HG02884 (cell line): ENCODE results near the gene ARSB.
A peak's percentile ranks its signal among the peaks of the same experiment; 100 is the strongest.
"Not testable (repeated sequence)": the region's sequence is repeated elsewhere in the genome, so short reads cannot be mapped to it uniquely, and the experiment has no call there.

Experiments used
- ATAC-seq: cut with Tn5 transposase; IDR thresholded peaks from one replicate; pipeline ENCODE4 v1.9.1; 2021; ENCODE audit warnings: mild to moderate bottlenecking, moderate library complexity; ENCODE audit not compliant: unreplicated experiment

The ARSB gene

GRCh38 chr5:78907255-78907891 is 77.7 kb downstream of the ARSB start:
- no peak for ATAC-seq

DNA sequence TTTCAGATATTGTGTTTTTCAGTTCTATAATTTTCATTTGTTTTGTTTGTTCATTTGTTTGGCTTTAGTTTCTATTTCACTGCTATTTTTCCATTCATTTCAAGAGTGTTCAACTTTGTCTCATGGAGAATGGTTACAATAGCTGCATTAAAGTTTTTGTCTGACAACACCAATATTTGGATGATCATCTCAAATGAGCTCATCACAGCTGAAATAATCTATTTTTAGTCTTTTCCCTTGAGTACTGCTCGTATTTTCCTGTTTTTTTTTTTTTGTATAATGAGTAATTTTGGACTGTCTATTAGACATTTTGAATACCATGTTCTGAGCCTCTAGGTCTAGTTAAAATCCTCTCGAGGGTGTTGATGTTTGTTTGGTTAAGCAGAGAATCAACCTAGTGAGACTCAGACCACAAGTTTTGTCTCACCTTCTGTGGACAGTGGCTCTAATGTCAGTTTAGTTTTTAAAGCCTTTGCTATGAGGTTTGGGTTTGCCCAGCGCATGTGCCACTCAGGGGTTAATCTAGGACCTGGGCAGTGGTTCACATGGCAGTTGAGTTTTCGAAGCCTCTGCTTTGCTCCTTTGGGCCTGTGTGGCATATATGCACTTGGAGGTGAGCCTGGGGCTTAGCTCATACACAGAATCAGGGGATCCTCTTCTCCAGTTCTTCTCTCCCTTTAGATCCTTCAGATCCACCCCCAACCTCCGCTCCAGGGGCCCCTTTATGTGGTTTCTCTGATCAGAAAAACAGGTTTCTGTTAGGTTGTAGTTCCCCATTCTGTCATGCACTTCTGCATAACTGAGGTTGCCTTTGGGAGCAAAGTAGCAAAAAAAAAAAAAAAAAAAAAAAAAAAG is 79.8 kb downstream of the ARSB start:
- ATAC-seq, result peak; percentile 54

DNA sequence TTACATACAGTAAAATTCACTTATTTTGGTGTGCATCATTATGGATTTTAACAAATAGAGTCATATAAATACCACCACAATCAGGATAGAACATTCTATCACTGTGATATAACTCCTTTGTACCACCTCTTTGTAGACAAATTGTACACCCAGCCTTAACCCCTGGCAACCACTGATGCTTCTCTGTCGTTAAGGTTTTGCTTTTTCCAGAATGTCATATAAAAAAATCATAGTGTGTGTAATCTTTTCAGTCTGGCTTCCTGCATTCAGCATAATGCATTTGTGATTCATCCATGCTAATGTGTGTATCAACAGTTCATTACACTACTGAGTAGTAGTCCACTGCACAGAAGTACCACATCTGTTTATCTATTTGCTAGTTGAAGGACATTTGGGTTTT is 81.2 kb downstream of the ARSB start:
- no peak for ATAC-seq

GRCh38 chr5:78903353-78903752 is 81.8 kb downstream of the ARSB start:
- no peak for ATAC-seq

DNA sequence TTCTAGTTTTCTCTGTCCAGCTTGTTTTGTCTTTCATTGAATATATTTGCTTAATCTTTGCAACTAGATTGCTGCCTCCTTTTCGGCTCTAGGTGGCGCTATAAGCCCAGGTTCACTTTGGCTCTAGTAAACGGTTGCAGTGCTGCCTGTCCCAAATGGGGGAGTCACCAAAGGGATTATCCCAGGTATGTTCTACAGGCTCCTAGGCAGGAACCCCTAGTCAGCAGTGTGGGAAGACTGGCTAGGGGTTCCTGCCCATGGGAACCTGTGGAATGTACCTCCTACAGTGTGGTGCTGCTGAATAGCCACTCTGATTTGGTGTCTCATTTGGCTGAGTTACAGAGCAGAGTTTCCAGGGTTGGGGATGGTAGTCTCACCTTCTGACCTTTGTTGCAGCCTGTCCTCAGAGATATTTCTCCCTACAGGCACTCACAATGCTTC is 85.2 kb downstream of the ARSB start:
- ATAC-seq, result no peak

- no peak for ATAC-seq
Measured at GRCh38 chr5:78896132-78896531, 89.0 kb downstream of the ARSB start.

GRCh38 chr5:78895616-78896015 is 89.5 kb downstream of the ARSB start:
- no peak for ATAC-seq

DNA sequence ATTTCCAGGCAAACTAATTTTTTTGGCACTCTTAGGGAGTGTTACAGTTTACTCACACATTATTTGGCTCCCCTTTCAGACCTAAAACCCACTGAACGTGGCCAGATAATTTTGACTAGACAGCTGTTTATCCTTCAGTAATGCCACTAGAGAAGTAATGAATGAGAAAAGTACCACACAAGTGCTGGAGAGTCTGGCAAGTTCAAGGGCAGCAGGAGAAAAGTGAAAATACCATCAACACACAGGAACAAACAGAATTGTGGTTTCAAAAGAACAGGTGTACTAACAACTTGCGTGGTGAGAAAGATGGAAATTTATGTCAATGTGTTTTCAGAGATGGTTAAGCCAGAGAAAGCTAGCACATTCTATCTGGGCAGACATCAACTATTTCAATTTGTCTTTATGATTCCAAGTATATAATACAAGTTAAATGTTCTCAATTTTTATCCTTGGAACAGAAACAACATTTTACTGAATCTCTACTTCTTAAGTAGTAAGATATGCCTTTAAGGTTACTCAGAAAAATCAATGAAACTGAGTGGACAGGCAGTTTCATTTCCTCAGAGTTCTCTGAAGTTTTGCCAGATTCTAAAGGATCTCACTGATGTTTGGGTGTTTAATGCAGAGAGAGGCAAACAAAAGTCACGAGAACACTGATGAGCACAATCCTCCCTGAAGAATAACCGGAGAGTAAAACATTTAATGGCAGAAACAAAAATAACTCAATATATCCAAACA is 91.0 kb downstream of the ARSB start:
- no peak for ATAC-seq

- ATAC-seq, result no peak
Measured at GRCh38 chr5:78890667-78891379, 94.3 kb downstream of the ARSB start.

DNA sequence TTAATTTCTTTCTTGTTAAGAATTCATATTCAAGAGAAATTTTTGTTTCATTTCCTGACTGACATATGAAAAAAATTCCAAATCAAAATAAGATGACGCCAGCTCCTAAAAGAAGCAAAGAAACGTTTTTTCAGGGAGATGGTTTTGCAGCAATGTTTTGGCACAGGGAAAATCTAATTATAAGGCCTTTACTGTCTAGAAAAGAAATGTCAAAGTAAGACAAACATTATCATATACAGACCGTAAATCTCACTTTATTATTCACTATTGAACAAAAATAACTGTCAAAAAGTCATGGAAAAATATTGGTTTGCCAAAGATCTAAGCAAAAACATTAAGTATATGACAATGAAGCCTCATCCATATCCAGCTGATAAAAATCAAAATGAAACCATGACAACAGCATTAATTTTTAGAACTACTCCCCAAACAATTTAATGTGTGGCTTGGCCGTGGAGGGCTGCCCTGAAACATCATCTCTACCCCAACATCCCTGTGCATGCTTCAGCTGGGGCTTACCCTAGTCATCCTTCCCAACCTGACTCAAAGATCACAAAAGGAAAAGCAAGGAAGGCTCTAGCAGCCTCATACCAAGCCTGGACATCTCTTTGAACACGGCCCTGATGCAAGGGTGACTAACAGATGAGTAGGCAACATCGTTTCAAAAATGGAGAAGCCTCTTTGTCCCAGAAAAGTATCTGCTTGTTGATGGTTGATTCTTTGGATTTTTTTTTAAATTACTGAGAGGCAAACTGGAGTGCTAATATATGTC is 95.6 kb downstream of the ARSB start:
- no peak for ATAC-seq

DNA sequence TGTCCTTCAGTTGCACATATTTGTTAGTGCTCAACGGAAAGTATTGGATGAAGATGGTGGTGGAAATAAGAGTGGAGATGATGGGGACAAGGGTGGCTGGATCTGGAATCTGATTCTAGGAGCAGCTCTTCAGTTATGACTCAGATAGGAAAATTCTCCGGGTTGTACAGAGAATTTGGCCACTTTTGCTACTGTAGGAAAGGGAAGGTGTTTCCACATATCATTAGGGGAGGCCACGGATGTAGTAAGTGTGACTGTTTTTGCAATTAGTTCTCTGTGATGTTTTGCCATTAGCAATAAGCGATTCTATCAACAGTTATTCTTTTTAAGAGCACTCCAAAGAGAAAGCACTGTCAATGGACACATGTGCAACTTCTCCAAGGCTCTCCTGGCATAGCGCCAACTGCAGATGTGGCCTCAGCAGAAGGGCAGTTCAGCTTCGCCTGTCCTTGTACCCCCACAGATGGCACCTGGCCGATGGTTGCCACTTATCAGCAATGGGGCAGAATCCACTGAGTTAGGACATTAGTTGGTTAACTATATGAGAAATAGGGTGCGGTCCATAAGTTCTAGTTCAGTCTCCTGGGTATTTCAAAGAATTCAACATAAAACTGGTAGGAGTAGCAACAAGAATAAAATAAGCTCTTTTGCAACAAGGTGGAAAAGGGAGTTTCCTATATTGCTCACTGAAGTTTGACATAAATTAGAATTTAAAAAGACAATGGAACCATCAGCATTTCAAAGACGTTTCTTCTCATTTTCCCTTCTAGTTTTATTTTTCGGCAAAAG is 96.3 kb downstream of the ARSB start:
- ATAC-seq, result no peak

DNA sequence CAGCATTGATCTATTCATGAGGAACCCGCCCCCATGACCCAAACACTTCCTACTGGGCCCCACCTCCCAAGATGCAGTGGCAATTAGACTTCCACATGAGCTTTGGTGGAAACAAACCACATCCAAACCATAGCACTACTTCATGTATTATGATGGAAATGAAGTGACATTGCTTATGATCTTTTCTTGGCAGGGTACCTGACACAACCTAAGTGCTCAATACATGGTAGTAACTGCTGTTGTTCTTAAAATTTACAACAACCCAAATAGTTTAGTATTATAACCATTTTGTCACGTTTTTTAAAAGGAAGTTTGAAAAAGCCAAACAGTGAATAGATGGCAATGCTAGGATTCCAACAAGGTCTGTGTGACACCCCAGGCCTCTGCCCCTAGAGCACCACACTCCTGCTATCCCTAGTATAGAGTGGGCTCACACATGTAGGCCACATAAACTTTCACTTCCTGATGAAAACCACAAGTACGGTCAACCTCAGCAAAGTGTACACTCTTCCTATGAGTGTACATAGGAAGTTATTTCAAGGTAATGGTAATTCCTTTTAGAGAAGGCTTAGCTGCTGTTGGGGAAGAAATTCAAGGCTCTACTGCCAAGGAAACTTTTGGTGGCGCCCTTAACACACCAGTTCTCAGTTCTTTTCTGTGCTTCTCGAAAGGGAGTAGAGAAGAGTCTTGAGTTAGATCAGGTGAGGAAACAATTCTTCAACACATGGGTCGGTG is 97.6 kb downstream of the ARSB start:
- ATAC-seq, result peak; percentile 98

DNA sequence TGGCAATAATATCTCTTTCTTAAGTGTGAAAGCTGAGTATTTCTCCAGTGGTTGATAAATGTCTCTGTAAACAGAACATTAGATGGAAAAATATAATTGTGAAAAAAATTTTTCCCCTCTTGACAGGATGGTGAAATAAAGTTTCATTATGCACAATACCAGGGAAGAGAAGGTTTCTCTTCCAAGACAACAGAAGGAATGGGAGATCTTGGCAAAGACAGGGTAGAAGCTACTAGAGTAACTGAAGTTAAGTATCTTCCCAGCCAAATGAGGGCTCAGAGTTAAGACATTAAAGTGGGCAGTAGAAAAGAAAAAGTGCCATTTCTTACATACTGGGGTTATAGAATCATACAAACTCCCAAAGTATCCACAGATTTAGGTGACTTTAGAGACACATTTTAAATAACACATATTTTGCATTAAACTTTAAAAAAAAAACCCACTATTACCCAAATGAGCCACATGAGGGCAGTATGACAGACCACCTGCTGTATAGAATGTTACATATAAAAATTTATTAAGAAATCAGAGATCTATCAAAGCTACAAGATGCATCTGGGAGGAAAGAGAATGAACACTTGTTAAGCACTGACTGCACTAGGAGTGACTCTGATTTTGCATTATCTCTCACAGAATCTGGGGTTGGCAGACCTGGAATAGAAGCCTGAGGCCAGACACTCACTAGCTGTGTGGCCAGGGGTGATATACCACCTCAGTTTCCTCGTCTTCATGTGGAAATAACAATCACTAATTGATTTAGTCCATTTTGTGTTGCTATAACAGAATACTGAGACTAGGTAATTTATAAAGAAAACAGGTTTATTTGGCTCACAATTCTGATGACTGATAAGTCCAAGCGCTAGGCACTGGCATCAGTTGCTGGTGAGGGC is 98.5 kb downstream of the ARSB start:
- no peak for ATAC-seq

DNA sequence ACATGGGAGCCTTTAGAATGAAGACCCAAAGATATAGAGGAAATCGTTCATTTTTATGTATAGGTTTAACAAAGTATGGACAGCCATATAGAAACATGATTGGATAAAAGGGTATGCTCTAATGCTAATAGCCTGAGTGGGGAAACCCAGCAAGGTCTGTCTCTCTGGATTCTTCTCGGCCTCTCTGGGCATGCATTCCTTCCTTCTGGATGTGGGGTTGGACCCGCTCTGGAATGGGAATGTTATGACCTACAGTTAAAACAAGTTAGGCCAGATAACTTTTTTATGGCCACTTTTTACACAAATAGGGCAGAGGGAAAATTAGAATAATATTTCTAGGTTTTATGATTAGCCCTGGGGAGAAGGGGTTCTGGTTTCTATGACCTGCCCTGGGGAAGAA is 103.2 kb downstream of the ARSB start:
- ATAC-seq, result no peak

DNA sequence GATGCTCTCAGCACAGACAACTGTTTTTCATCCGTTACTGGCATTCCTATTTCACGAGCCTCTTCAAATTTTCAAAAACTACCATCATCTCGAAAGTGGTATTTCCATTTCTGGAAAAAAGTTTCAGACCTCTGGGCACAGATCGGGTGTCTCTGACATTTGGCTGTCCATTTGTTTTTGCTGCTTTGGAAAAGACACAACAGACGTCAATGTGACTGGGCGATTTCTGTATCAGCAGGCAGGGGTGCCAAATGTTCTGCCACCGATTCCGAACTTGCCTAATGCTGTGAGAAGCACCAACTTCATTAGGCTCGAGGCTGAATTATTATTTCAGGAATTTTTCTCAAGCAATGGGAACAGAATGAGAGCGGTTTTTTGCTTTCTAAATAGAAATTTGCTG is 105.6 kb downstream of the ARSB start:
- ATAC-seq, result no peak

GRCh38 chr5:78866076-78866475 is 119.0 kb downstream of the ARSB start:
- ATAC-seq, result not testable (repeated sequence)

- no peak for ATAC-seq
Measured at GRCh38 chr5:78858364-78858763, 126.7 kb downstream of the ARSB start.

GRCh38 chr5:78855026-78855425 is 130.1 kb downstream of the ARSB start:
- ATAC-seq, result no peak
